22Rv1 (cell line): ENCODE measurements around the gene NARF.

Source experiments
- H3K27ac ChIP-seq: fragments of 450-650 bp; 2 replicates; pipeline ENCODE4 v1.5.1; 2017
- ZFX ChIP-seq: fragments of 450-650 bp; IDR thresholded peaks from 2 replicates; pipeline ENCODE4 v1.6.1; 2017; ENCODE audit warnings: antibody characterized with exemption, borderline replicate concordance
- TF ChIP-seq, protein P1 (sequence below): fragments of 450-650 bp; IDR thresholded peaks from 2 replicates; pipeline ENCODE4 v1.5.1; 2017; ENCODE audit warnings: mild to moderate bottlenecking

The NARF gene

DNA sequence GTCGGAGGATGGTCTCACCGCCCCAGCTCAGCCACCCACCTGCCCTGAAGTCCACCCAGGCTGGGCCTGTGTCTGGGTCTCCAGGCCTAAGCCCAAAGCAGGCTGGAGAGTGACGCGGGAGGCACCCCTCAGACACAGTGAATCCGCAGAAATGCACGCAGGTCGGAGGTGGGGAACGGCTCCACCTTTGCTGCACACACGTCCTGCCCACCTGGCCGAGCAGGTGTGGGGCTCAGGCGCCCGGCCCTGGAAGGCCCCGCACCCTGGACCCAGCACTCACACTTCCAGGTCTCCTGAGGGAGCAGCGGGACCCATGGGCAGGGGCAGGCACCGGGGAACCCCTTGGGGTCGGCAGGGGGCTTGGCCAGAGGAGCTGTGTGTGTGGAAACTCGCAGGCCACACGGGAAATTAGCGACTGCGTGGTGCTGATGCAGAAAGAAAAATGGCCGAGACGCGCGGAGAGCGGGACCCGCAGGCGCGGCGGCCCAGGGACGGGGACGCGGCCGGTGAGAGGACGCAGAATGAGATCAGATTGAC is 18.6 kb upstream of the NARF start:
- no peak overlapping the region for H3K27ac ChIP-seq
- TF ChIP-seq ZFX: no peak
- TF ChIP-seq, protein P1, sequence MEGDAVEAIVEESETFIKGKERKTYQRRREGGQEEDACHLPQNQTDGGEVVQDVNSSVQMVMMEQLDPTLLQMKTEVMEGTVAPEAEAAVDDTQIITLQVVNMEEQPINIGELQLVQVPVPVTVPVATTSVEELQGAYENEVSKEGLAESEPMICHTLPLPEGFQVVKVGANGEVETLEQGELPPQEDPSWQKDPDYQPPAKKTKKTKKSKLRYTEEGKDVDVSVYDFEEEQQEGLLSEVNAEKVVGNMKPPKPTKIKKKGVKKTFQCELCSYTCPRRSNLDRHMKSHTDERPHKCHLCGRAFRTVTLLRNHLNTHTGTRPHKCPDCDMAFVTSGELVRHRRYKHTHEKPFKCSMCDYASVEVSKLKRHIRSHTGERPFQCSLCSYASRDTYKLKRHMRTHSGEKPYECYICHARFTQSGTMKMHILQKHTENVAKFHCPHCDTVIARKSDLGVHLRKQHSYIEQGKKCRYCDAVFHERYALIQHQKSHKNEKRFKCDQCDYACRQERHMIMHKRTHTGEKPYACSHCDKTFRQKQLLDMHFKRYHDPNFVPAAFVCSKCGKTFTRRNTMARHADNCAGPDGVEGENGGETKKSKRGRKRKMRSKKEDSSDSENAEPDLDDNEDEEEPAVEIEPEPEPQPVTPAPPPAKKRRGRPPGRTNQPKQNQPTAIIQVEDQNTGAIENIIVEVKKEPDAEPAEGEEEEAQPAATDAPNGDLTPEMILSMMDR: no peak

DNA sequence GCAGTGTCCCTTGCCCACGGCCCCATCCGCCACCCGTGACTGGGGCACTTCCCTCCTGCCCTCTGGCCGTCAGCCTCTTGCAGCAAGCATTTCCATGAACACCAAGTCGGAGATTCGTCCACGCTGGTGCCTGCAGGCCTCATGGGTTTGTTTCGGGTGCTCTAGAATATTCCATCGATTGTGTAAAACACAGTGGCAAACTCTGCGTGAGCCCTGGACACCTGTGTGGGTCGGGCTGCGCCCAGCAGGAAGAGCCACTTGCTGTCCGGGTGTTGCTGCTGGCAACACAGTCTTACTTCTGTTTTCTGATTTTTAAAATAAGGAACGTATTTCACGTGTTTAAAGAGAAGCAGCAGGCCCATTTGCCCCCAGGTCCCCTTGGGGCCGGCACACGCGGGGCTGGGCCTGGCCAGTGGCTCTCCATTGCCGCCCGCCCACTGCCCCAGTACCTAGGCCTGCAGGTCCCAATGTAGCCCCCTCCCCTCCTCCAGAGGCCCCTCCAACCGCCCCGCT is 18.0 kb upstream of the NARF start:
- TF ChIP-seq, protein P1: no peak
- no peak for TF ChIP-seq ZFX
- no peak overlapping the region for H3K27ac ChIP-seq

DNA sequence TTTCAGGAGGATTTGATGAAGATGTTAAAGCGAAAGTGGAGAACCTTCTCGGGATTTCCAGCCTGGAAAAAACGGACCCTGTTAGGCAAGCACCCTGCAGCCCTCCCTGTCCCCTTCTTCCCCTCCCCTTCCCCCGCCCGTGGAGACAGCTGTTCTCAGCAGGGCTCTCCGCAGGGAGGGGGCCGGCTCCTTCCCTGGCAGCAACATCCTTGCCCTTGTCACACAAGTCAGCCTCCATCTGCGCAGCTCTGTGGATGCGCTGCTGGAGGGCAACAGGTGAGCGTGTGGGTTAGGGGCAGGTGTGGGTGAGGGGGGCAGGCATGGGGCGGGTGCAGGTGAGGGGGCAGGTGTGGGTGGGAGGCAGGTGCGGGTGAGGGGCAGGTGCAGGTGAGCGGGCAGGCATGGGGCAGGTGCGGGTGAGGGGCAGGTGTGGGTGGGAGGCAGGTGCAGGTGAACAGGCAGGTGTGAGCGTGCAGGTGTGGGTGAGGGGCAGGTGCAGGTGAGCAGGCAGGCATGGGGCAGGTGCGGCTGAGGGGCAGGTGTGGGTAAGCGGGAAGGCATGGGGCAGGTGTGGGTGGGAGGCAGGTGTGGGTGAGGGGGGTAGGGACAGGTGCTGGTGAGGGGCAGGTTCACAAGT is 17.4 kb upstream of the NARF start:
- no peak overlapping the region for H3K27ac ChIP-seq
- TF ChIP-seq ZFX: no peak
- TF ChIP-seq, protein P1: no peak

DNA sequence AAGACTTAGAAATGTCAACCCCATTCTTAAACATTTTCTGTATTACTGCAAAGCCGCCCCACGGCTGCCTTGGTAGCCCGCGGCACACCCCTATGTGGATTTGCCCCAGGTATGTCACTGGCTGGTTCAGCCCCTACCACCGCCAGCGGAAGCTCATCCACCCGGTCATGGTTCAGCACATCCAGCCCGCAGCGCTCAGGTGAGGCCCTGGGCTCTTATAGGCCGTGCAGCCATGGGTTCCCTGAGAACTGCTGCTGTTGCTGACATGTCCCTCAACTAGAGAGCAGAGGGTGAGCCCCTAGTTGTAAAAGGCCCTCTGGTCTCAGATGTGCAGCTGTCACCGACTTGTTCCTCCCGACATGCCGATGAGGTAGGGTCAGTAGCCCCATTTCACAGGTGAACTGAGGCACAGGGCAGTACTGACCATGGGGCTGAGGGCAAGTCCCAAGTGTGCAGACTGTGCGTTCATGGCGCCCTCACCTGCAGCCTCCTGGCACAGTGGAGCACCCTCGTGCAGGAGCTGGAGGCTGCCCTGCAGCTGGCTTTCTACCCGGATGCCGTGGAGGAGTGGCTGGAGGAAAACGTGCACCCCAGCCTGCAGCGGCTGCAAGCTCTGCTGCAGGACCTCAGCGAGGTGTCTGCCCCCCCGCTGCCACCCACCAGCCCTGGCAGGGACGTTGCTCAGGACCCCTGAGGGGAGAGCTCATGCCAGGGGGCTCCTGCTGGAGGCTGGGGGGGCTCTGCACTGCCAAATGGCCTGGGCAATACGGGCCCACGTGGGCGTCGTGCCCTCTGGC is 16.7 kb upstream of the NARF start:
- TF ChIP-seq ZFX: no peak
- TF ChIP-seq, protein P1: no peak
- no peak overlapping the region for H3K27ac ChIP-seq

DNA sequence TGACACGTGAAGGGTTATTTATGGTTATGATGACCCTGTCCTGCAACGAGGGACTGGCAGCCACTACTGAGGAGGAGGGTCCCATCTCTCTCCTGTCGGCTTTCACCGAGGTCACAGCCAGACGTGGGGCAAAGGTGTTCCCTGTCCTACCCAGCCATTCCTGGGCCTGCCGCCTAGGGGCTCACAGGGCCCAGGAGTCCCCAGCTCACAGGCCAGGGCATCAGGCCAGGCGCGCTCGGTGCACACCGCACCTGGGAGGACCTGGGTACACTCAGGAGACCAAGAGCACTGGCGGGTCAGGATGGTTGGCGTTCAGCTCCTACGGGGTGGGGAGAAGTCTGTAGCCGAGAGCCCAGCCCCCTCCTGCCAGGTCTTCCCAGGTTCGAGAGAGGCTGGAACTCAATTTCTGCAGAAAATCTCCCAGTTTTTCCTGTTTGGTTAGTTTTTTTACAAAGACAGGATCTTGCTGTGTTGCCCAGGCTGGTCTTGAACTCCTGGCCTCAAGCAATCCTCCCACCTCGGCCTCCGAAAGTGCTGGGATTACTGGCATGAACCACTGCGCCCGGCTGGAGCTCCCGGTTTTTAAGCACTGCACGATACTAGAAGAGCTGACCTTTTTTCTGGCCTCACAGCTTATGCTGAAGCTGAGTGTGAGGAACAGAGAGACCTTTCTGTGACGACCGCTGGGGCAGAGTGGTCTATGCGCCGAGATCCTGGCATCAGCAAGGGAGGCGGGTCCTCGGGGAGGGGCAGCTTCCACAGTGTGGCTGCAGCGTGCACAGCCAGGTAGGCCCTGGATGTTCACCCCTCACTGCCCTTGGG is 15.7 kb upstream of the NARF start:
- TF ChIP-seq ZFX: no peak
- TF ChIP-seq, protein P1: no peak
- no peak overlapping the region for H3K27ac ChIP-seq

DNA sequence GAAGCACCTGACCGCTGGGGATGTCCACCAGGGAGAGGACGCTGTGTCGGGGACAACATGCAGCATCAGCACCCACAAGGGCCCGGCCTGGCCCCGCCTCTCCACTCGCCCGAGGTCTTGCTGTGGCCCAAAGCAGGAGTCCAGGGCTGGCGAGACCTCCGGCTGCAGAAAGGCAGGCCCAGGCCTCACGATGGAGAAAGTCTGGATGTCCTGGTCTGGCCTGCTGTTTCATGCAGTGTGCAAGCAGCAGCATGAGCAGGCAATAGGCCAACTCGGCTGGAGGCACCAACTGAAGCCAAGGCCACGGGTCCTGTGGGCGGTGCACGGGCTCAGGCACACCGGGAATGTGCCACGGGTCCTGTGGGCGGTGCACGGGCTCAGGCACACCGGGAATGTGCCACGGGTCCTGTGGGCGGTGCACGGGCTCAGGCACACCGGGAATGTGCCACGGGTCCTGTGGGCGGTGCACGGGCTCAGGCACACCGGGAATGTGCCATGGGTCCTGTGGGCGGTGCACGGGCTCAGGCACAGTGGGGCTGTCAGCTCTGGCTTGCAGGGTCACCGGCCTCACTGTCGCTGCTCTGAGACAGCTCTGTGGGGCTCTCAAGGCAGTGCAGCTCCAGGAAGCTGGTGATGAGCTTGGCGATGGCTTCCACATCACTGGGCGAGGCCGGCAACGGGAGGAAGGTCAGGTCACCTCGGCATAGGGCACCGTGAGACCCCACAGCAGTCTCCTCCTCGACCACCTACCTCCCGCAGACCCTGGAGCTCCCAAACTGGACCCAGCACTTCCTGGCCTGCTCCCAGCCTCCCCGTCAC is 14.9 kb upstream of the NARF start:
- TF ChIP-seq, protein P1: no peak
- no peak for TF ChIP-seq ZFX
- no peak overlapping the region for H3K27ac ChIP-seq
